ENCODE results near the gene CDK17.

Gene CDK17

DNA sequence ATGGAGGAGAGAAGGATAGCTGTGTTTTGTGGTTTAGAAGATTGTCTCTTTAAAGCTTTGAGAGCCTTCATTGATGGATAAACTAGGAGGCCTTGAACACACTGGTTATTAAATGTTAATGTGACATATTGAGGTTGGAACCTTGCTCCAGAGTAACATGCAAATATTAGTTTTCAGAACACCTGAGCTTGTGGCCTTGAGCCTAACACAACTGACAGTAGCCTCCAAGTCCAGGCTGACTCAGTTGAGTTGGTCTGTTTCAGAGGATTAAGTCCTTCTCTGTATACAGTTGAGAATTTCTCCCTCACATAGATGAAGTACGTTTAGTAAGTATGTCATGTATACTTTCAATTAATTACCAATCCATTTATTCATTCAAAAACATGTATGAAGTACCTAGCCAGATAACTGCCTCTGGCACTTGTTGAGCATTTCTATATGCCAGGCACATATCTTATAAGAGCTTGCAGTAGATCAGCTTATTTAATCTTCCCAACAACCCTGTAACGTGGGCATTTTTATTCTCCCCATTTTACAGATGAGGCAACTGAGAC is 142.6 kb downstream of the CDK17 start:
- Histone ChIP-seq H4K20me1 (ENCODE audit: insufficient read depth, low read length, poor library complexity, severe bottlenecking) (peaks cover 18% of the 10 kb centered on the region), H3K79me2 (ENCODE audit: insufficient read depth, low read length) (peaks cover 23% of the 10 kb centered on the region)

DNA sequence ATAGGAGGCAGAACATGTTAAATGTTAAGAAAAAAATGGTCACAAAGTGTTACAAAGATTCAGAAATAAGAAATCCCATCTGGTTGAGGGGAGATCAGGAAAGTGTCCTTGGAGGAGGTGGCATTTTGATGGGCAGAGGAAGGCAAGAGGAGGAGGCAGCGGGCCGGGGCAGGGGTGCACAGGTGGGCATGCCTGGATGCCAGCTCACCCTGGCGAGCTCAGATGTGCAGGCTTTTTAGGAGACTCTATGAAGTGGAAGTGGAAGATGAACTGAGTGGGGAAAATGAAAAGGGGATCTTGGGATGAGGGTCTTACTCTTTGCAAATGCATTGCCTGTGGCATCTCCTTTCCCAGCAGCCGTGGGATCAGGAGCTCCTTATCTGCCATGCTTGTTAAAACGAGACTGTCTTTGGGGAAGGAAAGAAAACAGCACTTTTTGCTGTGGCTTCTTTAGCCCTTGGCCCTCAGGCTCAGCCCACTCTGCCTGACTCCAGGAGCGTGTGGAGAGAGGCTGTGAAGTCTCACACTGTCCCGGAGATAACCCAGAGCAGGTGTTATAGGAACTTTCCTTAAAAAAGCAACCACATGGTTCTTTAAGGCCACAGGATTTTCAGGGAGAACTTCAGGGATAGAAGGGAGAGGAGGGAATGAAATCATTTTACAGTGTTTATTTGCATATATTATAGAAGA is 143.4 kb downstream of the CDK17 start:
- H4K20me1 ChIP-seq (ENCODE audit: insufficient read depth, low read length, poor library complexity, severe bottlenecking): peaks cover 18% of the 10 kb centered on the region
- H3K4me1 ChIP-seq (ENCODE audit: insufficient read depth, low read length, poor library complexity, severe bottlenecking): no peaks in the 10 kb centered on the region
- no peak overlapping the region for H3K4me3 ChIP-seq (ENCODE audit: low read length, poor library complexity, severe bottlenecking)
- no peaks in the 10 kb centered on the region for H3K9me3 ChIP-seq (ENCODE audit: insufficient read depth, low read depth, low read length)
- peaks cover 78% of the 10 kb centered on the region for H3K36me3 ChIP-seq (ENCODE audit: insufficient read depth, low read length)
- H3K9ac ChIP-seq (ENCODE audit: low read depth, low read length, poor library complexity, severe bottlenecking): no peak overlapping the region
- TF ChIP-seq, protein P1, sequence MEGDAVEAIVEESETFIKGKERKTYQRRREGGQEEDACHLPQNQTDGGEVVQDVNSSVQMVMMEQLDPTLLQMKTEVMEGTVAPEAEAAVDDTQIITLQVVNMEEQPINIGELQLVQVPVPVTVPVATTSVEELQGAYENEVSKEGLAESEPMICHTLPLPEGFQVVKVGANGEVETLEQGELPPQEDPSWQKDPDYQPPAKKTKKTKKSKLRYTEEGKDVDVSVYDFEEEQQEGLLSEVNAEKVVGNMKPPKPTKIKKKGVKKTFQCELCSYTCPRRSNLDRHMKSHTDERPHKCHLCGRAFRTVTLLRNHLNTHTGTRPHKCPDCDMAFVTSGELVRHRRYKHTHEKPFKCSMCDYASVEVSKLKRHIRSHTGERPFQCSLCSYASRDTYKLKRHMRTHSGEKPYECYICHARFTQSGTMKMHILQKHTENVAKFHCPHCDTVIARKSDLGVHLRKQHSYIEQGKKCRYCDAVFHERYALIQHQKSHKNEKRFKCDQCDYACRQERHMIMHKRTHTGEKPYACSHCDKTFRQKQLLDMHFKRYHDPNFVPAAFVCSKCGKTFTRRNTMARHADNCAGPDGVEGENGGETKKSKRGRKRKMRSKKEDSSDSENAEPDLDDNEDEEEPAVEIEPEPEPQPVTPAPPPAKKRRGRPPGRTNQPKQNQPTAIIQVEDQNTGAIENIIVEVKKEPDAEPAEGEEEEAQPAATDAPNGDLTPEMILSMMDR (conservative IDR thresholded peaks at IDR 0.05; ENCODE audit: low read length): no peak
- no peak for TF ChIP-seq EZH2phosphoT487 (IDR thresholded peaks at IDR 0.05; ENCODE audit: borderline replicate concordance)
- H3K27me3 ChIP-seq (ENCODE audit: insufficient read depth, low read length, poor library complexity, severe bottlenecking): no peaks in the 10 kb centered on the region
- no peaks in the 10 kb centered on the region for H3F3A ChIP-seq (ENCODE audit: low read depth)
- peaks cover 23% of the 10 kb centered on the region for H3K79me2 ChIP-seq (ENCODE audit: insufficient read depth, low read length)
- H3K4me2 ChIP-seq (ENCODE audit: low read depth, low read length, poor library complexity, severe bottlenecking): no peak overlapping the region
- no peak overlapping the region for H2AFZ ChIP-seq (ENCODE audit: low read length)
- no peaks in the 10 kb centered on the region for H3K9me2 ChIP-seq (replicated peaks; ENCODE audit: low read depth, low read length)

More for the DNA sequence above, 142.6 kb downstream of the CDK17 start:
- no peaks in the 10 kb centered on the region for H3F3A ChIP-seq (ENCODE audit: low read depth)
- H3K4me3 ChIP-seq (ENCODE audit: low read length, poor library complexity, severe bottlenecking): no peak overlapping the region
- no peak overlapping the region for H2AFZ ChIP-seq (ENCODE audit: low read length)
- H3K9me2 ChIP-seq (replicated peaks; ENCODE audit: low read depth, low read length): no peaks in the 10 kb centered on the region
- no peak overlapping the region for H3K9ac ChIP-seq (ENCODE audit: low read depth, low read length, poor library complexity, severe bottlenecking)
- TF ChIP-seq, protein P1 (conservative IDR thresholded peaks at IDR 0.05; ENCODE audit: low read length): no peak
- no peak for TF ChIP-seq EZH2phosphoT487 (IDR thresholded peaks at IDR 0.05; ENCODE audit: borderline replicate concordance)
- no peak overlapping the region for H3K4me2 ChIP-seq (ENCODE audit: low read depth, low read length, poor library complexity, severe bottlenecking)
- H3K36me3 ChIP-seq (ENCODE audit: insufficient read depth, low read length): peaks cover 77% of the 10 kb centered on the region
- no peaks in the 10 kb centered on the region for H3K27me3 ChIP-seq (ENCODE audit: insufficient read depth, low read length, poor library complexity, severe bottlenecking)
- H3K4me1 ChIP-seq (ENCODE audit: insufficient read depth, low read length, poor library complexity, severe bottlenecking): no peaks in the 10 kb centered on the region
- H3K9me3 ChIP-seq (ENCODE audit: insufficient read depth, low read depth, low read length): no peaks in the 10 kb centered on the region

DNA sequence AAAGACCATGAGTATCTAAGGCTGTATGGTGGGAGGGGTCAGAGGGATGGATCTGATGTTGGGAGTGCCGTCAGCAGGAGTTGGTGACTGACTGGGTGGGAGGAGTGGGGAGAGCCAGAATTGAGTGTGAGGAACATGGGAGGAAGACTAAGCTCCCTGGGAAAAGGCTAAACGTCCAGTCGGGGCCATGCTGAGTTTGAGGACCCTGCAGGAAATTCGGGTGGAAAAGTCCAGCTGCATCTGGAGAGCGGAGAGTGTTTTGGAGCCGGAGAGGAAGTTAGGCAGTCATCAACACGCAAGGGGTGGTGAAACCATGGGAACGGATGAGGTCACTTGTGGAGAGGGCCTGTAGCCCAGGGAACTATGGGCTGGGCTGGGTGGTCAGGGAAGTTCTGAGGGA is 145.2 kb downstream of the CDK17 start:
- Histone ChIP-seq H3K79me2 (ENCODE audit: insufficient read depth, low read length) (peaks cover 23% of the 10 kb centered on the region), H3K4me1 (ENCODE audit: insufficient read depth, low read length, poor library complexity, severe bottlenecking) (no peaks in the 10 kb centered on the region), H3K36me3 (ENCODE audit: insufficient read depth, low read length) (peaks cover 79% of the 10 kb centered on the region; the same call in 1 of the 2 replicates), H3K9me2 (replicated peaks; ENCODE audit: low read depth, low read length) (no peaks in the 10 kb centered on the region), H3K27me3 (ENCODE audit: insufficient read depth, low read length, poor library complexity, severe bottlenecking) (no peaks in the 10 kb centered on the region), H3F3A (ENCODE audit: low read depth) (no peaks in the 10 kb centered on the region), H3K9ac (ENCODE audit: low read depth, low read length, poor library complexity, severe bottlenecking) (no peak overlapping the region), H3K4me3 (ENCODE audit: low read length, poor library complexity, severe bottlenecking) (no peak overlapping the region), H3K9me3 (ENCODE audit: insufficient read depth, low read depth, low read length) (no peaks in the 10 kb centered on the region), H4K20me1 (ENCODE audit: insufficient read depth, low read length, poor library complexity, severe bottlenecking) (peaks cover 18% of the 10 kb centered on the region), H3K4me2 (ENCODE audit: low read depth, low read length, poor library complexity, severe bottlenecking) (no peak overlapping the region), H2AFZ (ENCODE audit: low read length) (no peak overlapping the region)
- no peak for TF ChIP-seq EZH2phosphoT487 (IDR thresholded peaks at IDR 0.05; ENCODE audit: borderline replicate concordance)
- TF ChIP-seq, protein P1 (conservative IDR thresholded peaks at IDR 0.05; ENCODE audit: low read length): no peak
